MM.1S (cell line): Measurements from ENCODE around the gene SKIDA1.

ENCODE experiments used
- EZH2 ChIP-seq: fragments of 300-600 bp; sonication (generic); optimal IDR thresholded peaks from 2 replicates; pipeline ENCODE3; 2017; ENCODE audit warnings: low read depth, mild to moderate bottlenecking, antibody characterized with exemption, low read length, mixed read lengths
- TF ChIP-seq, protein P1 (sequence below): fragments of 300-600 bp; sonication (generic); IDR thresholded peaks from 2 replicates; pipeline ENCODE4 v1.5.1; 2016; ENCODE audit warnings: antibody characterized with exemption, low read length, mixed read lengths

DNA sequence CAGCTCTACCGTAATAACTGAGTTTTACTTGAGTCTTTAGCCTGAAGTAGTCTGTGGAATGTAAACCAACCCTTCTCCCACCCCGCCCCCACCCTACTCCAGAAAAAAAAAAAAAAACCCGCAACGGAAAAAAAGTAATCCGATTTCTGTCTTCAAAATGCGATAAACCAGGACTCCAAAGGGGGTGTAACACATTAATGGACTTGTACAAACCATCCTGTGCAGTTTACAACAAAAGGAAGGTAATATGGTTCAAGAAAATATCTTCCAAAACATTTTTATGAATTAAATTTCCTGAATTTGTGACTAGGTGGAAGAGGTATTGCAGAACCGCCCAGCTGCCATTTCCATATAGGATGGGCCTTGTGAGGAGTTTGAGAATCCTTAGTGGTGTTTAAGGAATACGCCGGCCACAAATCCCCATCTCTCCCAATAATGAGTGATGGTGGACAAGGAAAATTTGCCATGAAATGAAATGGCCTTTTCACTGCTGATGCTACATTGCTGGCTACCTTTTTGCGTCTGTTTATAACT lies 10.6 kb downstream of the SKIDA1 start:
- TF ChIP-seq, protein P1, sequence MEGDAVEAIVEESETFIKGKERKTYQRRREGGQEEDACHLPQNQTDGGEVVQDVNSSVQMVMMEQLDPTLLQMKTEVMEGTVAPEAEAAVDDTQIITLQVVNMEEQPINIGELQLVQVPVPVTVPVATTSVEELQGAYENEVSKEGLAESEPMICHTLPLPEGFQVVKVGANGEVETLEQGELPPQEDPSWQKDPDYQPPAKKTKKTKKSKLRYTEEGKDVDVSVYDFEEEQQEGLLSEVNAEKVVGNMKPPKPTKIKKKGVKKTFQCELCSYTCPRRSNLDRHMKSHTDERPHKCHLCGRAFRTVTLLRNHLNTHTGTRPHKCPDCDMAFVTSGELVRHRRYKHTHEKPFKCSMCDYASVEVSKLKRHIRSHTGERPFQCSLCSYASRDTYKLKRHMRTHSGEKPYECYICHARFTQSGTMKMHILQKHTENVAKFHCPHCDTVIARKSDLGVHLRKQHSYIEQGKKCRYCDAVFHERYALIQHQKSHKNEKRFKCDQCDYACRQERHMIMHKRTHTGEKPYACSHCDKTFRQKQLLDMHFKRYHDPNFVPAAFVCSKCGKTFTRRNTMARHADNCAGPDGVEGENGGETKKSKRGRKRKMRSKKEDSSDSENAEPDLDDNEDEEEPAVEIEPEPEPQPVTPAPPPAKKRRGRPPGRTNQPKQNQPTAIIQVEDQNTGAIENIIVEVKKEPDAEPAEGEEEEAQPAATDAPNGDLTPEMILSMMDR, result no peak
- TF ChIP-seq EZH2, result no peak
